Progenitor cell of endocrine pancreas (in vitro differentiated cells): ENCODE data around the gene CLEC16A. TPM values are rescaled to one million over a fixed set of nuclear protein-coding genes. Genes with fewer than 3 reads are reported as not detected.

Source experiments
- DNase-seq: peaks from one replicate; pipeline ENCODE4 v3.0.0; 2021; ENCODE audit warnings: low spot score; ENCODE audit not compliant: unreplicated experiment
- H3K27ac Mint-ChIP-seq: 2 replicates; pipeline ENCODE4 v1.8.0; 2021; ENCODE audit warnings: mild to moderate bottlenecking, moderate library complexity, mixed read lengths
- H3K27me3 Mint-ChIP-seq: 2 replicates; pipeline ENCODE4 v1.8.0; 2021; ENCODE audit warnings: mixed read lengths
- H3K36me3 Mint-ChIP-seq: 2 replicates; pipeline ENCODE4 v1.8.0; 2022; ENCODE audit warnings: mixed read lengths; ENCODE audit not compliant: insufficient read depth
- H3K4me1 Mint-ChIP-seq: 2 replicates; pipeline ENCODE4 v1.8.0; 2021; ENCODE audit warnings: low read depth, mixed read lengths
- H3K4me3 Mint-ChIP-seq: 2 replicates; pipeline ENCODE4 v1.8.0; 2021; ENCODE audit warnings: low read depth, mild to moderate bottlenecking, moderate library complexity, mixed read lengths
- H3K9me3 Mint-ChIP-seq: 2 replicates; pipeline ENCODE4 v1.8.0; 2021; ENCODE audit warnings: low read depth, mixed read lengths
- CTCF ChIP-seq: fragments of 200-600 bp; sonication (generic); IDR thresholded peaks from one replicate; pipeline ENCODE4 v1.5.0; 2021; ENCODE audit warnings: antibody characterized with exemption, mild to moderate bottlenecking; ENCODE audit not compliant: unreplicated experiment
- total RNA-seq: library from RNA; stranded (reverse); gene quantifications from 2 replicates; pipeline ENCODE4 v1.2.1, GENCODE V29; 2021

Gene CLEC16A
- total RNA-seq, 1 donor from 2014 or later = 34.3 TPM

- H3K4me1 Mint-ChIP-seq = peaks cover 2% of the 10 kb centered on the region
- no peaks in the 10 kb centered on the region for H3K27me3 Mint-ChIP-seq
- peaks cover 16% of the 10 kb centered on the region for H3K36me3 Mint-ChIP-seq
- H3K9me3 Mint-ChIP-seq = no peaks in the 10 kb centered on the region
- no peak overlapping the region for H3K27ac Mint-ChIP-seq
- no peak overlapping the region for H3K4me3 Mint-ChIP-seq
- DNase-seq = no peak
- TF ChIP-seq CTCF = peak; percentile 17
Measured at GRCh38 chr16:10981697-10982216, 37.4 kb downstream of the CLEC16A start.

- no peaks in the 10 kb centered on the region for H3K9me3 Mint-ChIP-seq
- no peaks in the 10 kb centered on the region for H3K27me3 Mint-ChIP-seq
- H3K4me3 Mint-ChIP-seq = no peak overlapping the region
- no peak overlapping the region for H3K27ac Mint-ChIP-seq
- H3K36me3 Mint-ChIP-seq = peaks cover 17% of the 10 kb centered on the region
- TF ChIP-seq CTCF = no peak
- no peak for DNase-seq
- peaks cover 1% of the 10 kb centered on the region for H3K4me1 Mint-ChIP-seq
Measured at GRCh38 chr16:10982465-10983150, 38.2 kb downstream of the CLEC16A start.

- H3K9me3 Mint-ChIP-seq = no peaks in the 10 kb centered on the region
- no peaks in the 10 kb centered on the region for H3K27me3 Mint-ChIP-seq
- no peak for DNase-seq
- TF ChIP-seq CTCF = no peak
- peaks cover 15% of the 10 kb centered on the region for H3K36me3 Mint-ChIP-seq
- H3K27ac Mint-ChIP-seq = no peak overlapping the region
- no peak overlapping the region for H3K4me3 Mint-ChIP-seq
- peaks cover 1% of the 10 kb centered on the region for H3K4me1 Mint-ChIP-seq
Measured at GRCh38 chr16:10983159-10983558, 38.8 kb downstream of the CLEC16A start.

- Mint-ChIP-seq H3K27me3 (no peaks in the 10 kb centered on the region), H3K9me3 (no peaks in the 10 kb centered on the region), H3K27ac (peak overlapping the region; percentile 26), H3K4me1 (no peaks in the 10 kb centered on the region), H3K4me3 (no peak overlapping the region), H3K36me3 (peaks cover 12% of the 10 kb centered on the region)
- DNase-seq = no peak
- TF ChIP-seq CTCF = no peak
Measured at GRCh38 chr16:10984509-10984908, 40.1 kb downstream of the CLEC16A start.

GRCh38 chr16:10987361-10988163 lies 43.2 kb downstream of the CLEC16A start:
- no peak for DNase-seq
- H3K4me1 Mint-ChIP-seq = peaks cover 11% of the 10 kb centered on the region
- no peaks in the 10 kb centered on the region for H3K27me3 Mint-ChIP-seq
- no peak for TF ChIP-seq CTCF
- H3K4me3 Mint-ChIP-seq = no peak overlapping the region
- no peak overlapping the region for H3K27ac Mint-ChIP-seq
- peaks cover 15% of the 10 kb centered on the region for H3K36me3 Mint-ChIP-seq
- no peaks in the 10 kb centered on the region for H3K9me3 Mint-ChIP-seq
